PFSK-1 (cell line): ENCODE results near the gene CAMTA1.

Experiments used
- POLR2AphosphoS5 ChIP-seq: IDR thresholded peaks from 2 replicates; pipeline ENCODE4 v1.6.1; 2012; ENCODE audit warnings: low read depth, mild to moderate bottlenecking, control low read depth, low read length, moderate library complexity
- TAF1 ChIP-seq: IDR thresholded peaks from 2 replicates; pipeline ENCODE4 v1.6.1; 2012; ENCODE audit warnings: low read length, control low read depth, borderline replicate concordance; ENCODE audit not compliant: insufficient read depth
- TF ChIP-seq, protein P1 (sequence below), 2 experiments: IDR thresholded peaks; 2 replicates each; pipeline versions ENCODE4 v1.6.1 to v1.8.0; 2011 to 2012; ENCODE audit warnings: low read depth in 2 of 2, low read length in 2 of 2, control low read depth in 1 of 2, inconsistent platforms in 1 of 2, mild to moderate bottlenecking in 1 of 2, moderate library complexity in 1 of 2; ENCODE audit not compliant: insufficient read depth in 1 of 2

DNA sequence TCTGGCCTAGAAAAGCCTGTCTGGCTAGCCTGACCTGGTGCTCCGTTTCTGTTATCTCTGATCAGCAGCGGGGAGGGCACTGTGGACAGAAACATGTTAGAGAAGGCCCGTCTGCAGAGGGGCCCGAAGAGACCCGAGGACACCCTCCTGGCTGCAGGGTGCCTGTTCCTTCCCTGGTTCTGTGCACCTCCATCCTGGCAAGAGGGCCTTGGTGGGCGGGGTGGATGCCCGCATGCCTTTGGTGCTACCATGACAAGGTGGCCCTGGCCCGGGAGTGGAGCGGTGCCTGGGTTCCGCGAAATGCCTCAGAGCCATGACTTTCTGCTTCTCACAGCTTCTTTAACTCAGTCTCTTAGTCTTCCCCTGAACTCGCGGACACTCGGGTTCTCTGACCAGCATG, 233.6 kb downstream of the CAMTA1 start:
- TF ChIP-seq POLR2AphosphoS5, result no peak
- TF ChIP-seq TAF1, result no peak
- TF ChIP-seq, protein P1, sequence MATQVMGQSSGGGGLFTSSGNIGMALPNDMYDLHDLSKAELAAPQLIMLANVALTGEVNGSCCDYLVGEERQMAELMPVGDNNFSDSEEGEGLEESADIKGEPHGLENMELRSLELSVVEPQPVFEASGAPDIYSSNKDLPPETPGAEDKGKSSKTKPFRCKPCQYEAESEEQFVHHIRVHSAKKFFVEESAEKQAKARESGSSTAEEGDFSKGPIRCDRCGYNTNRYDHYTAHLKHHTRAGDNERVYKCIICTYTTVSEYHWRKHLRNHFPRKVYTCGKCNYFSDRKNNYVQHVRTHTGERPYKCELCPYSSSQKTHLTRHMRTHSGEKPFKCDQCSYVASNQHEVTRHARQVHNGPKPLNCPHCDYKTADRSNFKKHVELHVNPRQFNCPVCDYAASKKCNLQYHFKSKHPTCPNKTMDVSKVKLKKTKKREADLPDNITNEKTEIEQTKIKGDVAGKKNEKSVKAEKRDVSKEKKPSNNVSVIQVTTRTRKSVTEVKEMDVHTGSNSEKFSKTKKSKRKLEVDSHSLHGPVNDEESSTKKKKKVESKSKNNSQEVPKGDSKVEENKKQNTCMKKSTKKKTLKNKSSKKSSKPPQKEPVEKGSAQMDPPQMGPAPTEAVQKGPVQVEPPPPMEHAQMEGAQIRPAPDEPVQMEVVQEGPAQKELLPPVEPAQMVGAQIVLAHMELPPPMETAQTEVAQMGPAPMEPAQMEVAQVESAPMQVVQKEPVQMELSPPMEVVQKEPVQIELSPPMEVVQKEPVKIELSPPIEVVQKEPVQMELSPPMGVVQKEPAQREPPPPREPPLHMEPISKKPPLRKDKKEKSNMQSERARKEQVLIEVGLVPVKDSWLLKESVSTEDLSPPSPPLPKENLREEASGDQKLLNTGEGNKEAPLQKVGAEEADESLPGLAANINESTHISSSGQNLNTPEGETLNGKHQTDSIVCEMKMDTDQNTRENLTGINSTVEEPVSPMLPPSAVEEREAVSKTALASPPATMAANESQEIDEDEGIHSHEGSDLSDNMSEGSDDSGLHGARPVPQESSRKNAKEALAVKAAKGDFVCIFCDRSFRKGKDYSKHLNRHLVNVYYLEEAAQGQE (IDR thresholded peaks at IDR 0.05; ENCODE audit: insufficient read depth in 1 of 2, low read depth in 2 of 2, low read length in 2 of 2), result no peak
